Activated CD4-positive, alpha-beta T cell treated with anti-CD3 and anti-CD28 coated beads, Interleukin-2, amount 10 ng/mL, durations not matched to agents 7 days and 5 days (primary cell): ENCODE measurements around the gene SGK2. TPM values are rescaled to one million over a fixed set of nuclear protein-coding genes. Genes with fewer than 3 reads are reported as not detected.

Source experiments
- CTCF ChIA-PET: fragments of 350-600 bp; sonication (Branson Sonifier 250); formaldehyde crosslinking; loops from one replicate; lab custom pipeline; 2021; ENCODE audit warnings: antibody characterized with exemption; lab: Charles Lee
- POLR2A ChIA-PET: fragments of 350-600 bp; sonication (Branson Sonifier 250); formaldehyde crosslinking; loops from one replicate; lab custom pipeline; 2021; ENCODE audit warnings: antibody characterized with exemption; lab: Charles Lee
- DNase-seq: peaks from one replicate; pipeline ENCODE4 v3.0.0-alpha.2; 2020
- H3K27ac Mint-ChIP-seq: one replicate; pipeline ENCODE4 v1.8.0; 2021; ENCODE audit warnings: mild to moderate bottlenecking, moderate library complexity, mixed read lengths
- H3K27me3 Mint-ChIP-seq: one replicate; pipeline ENCODE4 v1.8.0; 2021; ENCODE audit warnings: mixed read lengths
- H3K36me3 Mint-ChIP-seq: one replicate; pipeline ENCODE4 v1.8.0; 2021; ENCODE audit warnings: low read depth, mixed read lengths
- H3K4me1 Mint-ChIP-seq: one replicate; pipeline ENCODE4 v1.8.0; 2021; ENCODE audit warnings: mixed read lengths
- H3K4me3 Mint-ChIP-seq: one replicate; pipeline ENCODE4 v1.8.0; 2021; ENCODE audit warnings: mild to moderate bottlenecking, moderate library complexity, mixed read lengths
- H3K9me3 Mint-ChIP-seq: one replicate; pipeline ENCODE4 v1.8.0; 2021; ENCODE audit warnings: mixed read lengths
- total RNA-seq, 2 experiments: library from RNA; stranded (reverse); gene quantifications; one replicate each; pipeline ENCODE4 v1.2.3, GENCODE V29; 2021

SGK2 gene
- total RNA-seq, 2 experiments from 2014 or later, result 0.37 to 0.40 TPM

DNA sequence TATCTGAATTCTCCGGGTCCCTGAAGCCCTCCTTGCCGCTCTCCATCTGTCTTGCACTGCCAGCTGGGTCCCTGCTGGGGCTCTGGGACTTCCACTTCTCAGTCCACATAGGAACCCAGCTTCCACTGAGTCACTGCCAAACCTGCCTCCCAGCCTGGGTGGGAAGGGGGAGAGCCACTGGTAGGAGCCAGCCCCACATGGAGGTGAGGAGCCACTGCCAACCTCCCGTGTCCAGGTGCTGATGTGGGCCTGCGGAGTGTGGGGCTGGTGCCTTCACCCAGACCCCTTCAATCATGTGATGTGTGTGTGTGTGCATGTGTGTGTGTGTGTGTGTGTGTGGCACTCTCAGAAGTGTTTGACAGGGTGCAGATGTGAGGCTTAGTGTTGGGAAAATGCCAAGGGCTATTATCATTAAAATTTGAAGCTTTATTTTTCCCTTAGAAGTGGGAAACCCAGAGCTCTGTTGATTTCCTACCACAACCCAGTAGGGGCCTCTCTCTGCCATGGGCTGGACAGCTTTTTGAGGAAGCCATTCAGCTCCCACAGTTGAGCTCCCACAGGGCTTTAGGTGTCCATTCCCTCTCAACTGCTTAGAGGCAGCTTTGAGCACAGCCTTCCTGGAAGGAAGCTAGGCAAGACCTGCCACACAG lies 9.3 kb upstream of the SGK2 start:
- Mint-ChIP-seq H3K27ac (no peak overlapping the region), H3K9me3 (peaks cover 4% of the 10 kb centered on the region), H3K27me3 (no peaks in the 10 kb centered on the region), H3K36me3 (peaks cover 3% of the 10 kb centered on the region), H3K4me3 (no peak overlapping the region), H3K4me1 (no peaks in the 10 kb centered on the region)
- no peak for DNase-seq
- ChIA-PET CTCF (interaction anchor here (1.2 kb wide), 1 partner anchor 11 kb away, joined by 4 read pairs; no protein-coding TSS in a partner anchor), POLR2A (no interaction called here)

DNA sequence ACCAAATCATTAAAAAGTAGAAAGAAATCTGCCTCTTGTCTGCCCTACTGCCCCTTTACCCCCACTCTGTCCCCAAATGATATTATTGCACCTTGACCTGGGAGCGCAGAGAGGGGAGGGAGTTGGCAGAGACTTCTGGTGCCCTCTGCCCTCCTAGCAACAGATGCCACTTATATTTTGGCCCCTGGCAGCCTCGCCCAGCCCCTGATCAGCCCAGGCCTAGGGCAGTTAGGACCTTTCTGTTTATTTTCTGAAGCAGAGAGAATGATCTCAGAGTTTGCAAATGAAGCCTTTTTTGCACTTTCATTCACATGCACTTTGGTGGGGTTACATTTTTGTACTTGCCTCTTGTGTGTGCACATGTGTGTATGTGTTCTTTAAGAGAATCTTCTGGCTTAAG lies 8.4 kb upstream of the SGK2 start:
- H3K4me3 Mint-ChIP-seq, result no peak overlapping the region
- no peak overlapping the region for H3K27ac Mint-ChIP-seq
- H3K4me1 Mint-ChIP-seq, result no peaks in the 10 kb centered on the region
- DNase-seq, result no peak
- H3K27me3 Mint-ChIP-seq, result no peaks in the 10 kb centered on the region
- CTCF ChIA-PET, result interaction anchor here (0.7 to 1.2 kb wide), 3 partner anchors 12 to 75 kb away, joined by 3 to 4 read pairs (median 3); no protein-coding TSS in a partner anchor
- POLR2A ChIA-PET, result no interaction called here
- peaks cover 4% of the 10 kb centered on the region for H3K9me3 Mint-ChIP-seq
- H3K36me3 Mint-ChIP-seq, result peaks cover 3% of the 10 kb centered on the region

GRCh38 chr20:43554369-43554768 lies 4.5 kb upstream of the SGK2 start:
- no peak for DNase-seq
- no peaks in the 10 kb centered on the region for H3K27me3 Mint-ChIP-seq
- POLR2A ChIA-PET, result no interaction called here
- no peaks in the 10 kb centered on the region for H3K36me3 Mint-ChIP-seq
- no peak overlapping the region for H3K4me3 Mint-ChIP-seq
- H3K9me3 Mint-ChIP-seq, result no peaks in the 10 kb centered on the region
- no peaks in the 10 kb centered on the region for H3K4me1 Mint-ChIP-seq
- no peak overlapping the region for H3K27ac Mint-ChIP-seq
- CTCF ChIA-PET, result no interaction called here

DNA sequence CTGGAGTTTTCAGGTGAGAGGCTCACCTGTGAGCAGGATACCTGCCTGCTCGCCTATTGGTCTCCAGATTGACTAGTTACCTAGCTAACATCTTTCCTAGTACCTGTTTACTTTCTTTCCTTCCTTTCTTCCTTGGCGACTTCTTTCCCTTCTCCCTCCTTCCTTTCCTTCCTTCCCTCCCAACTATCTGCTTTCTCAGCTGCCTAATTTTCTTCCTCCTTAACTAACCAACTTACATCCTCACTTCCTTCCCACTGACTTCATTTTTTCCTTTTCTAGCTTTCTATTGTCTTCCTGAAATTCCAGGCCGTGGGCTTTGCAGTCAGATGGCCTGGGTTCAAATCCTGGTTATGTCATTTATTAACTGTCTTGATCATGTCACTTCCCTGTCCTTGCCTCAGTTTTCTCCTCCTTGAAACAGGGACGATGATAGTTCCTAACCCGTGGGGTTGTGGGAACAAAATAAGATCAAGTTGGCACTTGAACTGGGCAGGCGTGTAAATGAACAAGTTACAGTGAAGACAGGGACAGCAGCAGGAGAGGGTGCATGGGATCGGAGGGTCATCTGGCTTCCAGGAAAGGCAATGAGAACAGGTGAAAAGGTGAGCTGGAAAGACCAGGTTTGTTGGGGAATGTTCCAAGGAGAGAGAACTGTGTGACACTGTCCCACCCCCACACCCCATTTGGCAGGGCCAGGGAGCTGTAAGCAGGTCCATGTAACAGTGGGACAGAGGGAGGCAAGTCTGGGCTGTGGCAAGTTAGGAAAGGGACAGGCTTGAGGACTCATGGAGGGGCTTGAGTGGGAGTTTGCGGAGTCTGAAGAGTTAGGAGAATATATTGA lies 540 bp downstream of the SGK2 start:
- H3K4me1 Mint-ChIP-seq, result no peaks in the 10 kb centered on the region
- no peaks in the 10 kb centered on the region for H3K36me3 Mint-ChIP-seq
- no peaks in the 10 kb centered on the region for H3K27me3 Mint-ChIP-seq
- no peak for DNase-seq
- H3K9me3 Mint-ChIP-seq, result no peaks in the 10 kb centered on the region
- H3K4me3 Mint-ChIP-seq, result no peak overlapping the region
- ChIA-PET POLR2A (no interaction called here), CTCF (interaction anchor here (0.5 to 1.8 kb wide), 2 partner anchors 20 to 100 kb away, joined by 3 to 4 read pairs; no protein-coding TSS in a partner anchor)
- H3K27ac Mint-ChIP-seq, result no peak overlapping the region

- no peak for DNase-seq
- no peak overlapping the region for H3K27ac Mint-ChIP-seq
- CTCF ChIA-PET, result interaction anchor here (0.6 kb wide), 1 partner anchor 85 kb away, joined by 4 read pairs; no protein-coding TSS in a partner anchor
- H3K4me1 Mint-ChIP-seq, result no peaks in the 10 kb centered on the region
- POLR2A ChIA-PET, result no interaction called here
- H3K36me3 Mint-ChIP-seq, result no peaks in the 10 kb centered on the region
- H3K4me3 Mint-ChIP-seq, result no peak overlapping the region
- no peaks in the 10 kb centered on the region for H3K27me3 Mint-ChIP-seq
- no peaks in the 10 kb centered on the region for H3K9me3 Mint-ChIP-seq
Measured at GRCh38 chr20:43560974-43561373, 2.1 kb downstream of the SGK2 start.

DNA sequence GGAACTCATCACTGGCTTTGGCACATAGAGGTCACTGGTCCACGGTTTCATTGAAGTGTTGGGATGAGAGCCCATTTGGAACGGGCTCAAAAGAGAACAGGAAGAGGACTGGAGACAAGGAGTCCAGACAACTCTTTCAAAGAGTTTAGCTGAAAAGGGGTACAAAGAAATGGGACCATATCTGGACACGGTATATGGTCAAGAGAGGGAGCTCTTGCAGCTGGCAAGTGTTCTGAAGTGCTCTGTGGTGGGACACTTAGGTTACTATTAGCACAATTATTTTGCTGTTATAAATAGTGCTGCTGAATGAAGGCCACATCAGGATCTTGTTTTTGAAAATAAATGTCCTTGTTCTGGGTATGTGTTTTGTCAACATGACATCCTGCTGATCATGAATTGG lies 4.6 kb downstream of the SGK2 start:
- Mint-ChIP-seq H3K27ac (no peak overlapping the region), H3K4me1 (no peaks in the 10 kb centered on the region), H3K27me3 (no peaks in the 10 kb centered on the region), H3K4me3 (no peak overlapping the region), H3K36me3 (no peaks in the 10 kb centered on the region), H3K9me3 (no peaks in the 10 kb centered on the region)
- CTCF ChIA-PET, result interaction anchor here (0.6 kb wide), 1 partner anchor 19 kb away, joined by 3 read pairs; no protein-coding TSS in a partner anchor
- DNase-seq, result no peak
- POLR2A ChIA-PET, result no interaction called here

GRCh38 chr20:43563991-43564390 lies 5.2 kb downstream of the SGK2 start:
- H3K27me3 Mint-ChIP-seq, result no peaks in the 10 kb centered on the region
- POLR2A ChIA-PET, result no interaction called here

GRCh38 chr20:43564455-43564854 lies 5.6 kb downstream of the SGK2 start:
- no peak for DNase-seq
- Mint-ChIP-seq H3K4me3 (no peak overlapping the region), H3K4me1 (no peaks in the 10 kb centered on the region), H3K27ac (no peak overlapping the region), H3K9me3 (no peaks in the 10 kb centered on the region), H3K36me3 (no peaks in the 10 kb centered on the region), H3K27me3 (no peaks in the 10 kb centered on the region)
- POLR2A ChIA-PET, result no interaction called here
- CTCF ChIA-PET, result interaction anchor here (1.0 kb wide), 1 partner anchor 18 kb away, joined by 3 read pairs; no protein-coding TSS in a partner anchor

More at GRCh38 chr20:43563991-43564390, 5.2 kb downstream of the SGK2 start:
- no peaks in the 10 kb centered on the region for H3K36me3 Mint-ChIP-seq
- H3K9me3 Mint-ChIP-seq, result no peaks in the 10 kb centered on the region
- CTCF ChIA-PET, result no interaction called here
- no peaks in the 10 kb centered on the region for H3K4me1 Mint-ChIP-seq
- no peak for DNase-seq
- H3K27ac Mint-ChIP-seq, result no peak overlapping the region
- no peak overlapping the region for H3K4me3 Mint-ChIP-seq

GRCh38 chr20:43564993-43565757 lies 6.3 kb downstream of the SGK2 start:
- no peak for DNase-seq
- POLR2A ChIA-PET, result no interaction called here
- H3K27ac Mint-ChIP-seq, result no peak overlapping the region
- no peaks in the 10 kb centered on the region for H3K27me3 Mint-ChIP-seq
- CTCF ChIA-PET, result interaction anchor here (1.0 kb wide), 1 partner anchor 19 kb away, joined by 3 read pairs; no protein-coding TSS in a partner anchor
- H3K36me3 Mint-ChIP-seq, result no peaks in the 10 kb centered on the region
- no peaks in the 10 kb centered on the region for H3K9me3 Mint-ChIP-seq
- H3K4me1 Mint-ChIP-seq, result no peaks in the 10 kb centered on the region
- H3K4me3 Mint-ChIP-seq, result no peak overlapping the region

DNA sequence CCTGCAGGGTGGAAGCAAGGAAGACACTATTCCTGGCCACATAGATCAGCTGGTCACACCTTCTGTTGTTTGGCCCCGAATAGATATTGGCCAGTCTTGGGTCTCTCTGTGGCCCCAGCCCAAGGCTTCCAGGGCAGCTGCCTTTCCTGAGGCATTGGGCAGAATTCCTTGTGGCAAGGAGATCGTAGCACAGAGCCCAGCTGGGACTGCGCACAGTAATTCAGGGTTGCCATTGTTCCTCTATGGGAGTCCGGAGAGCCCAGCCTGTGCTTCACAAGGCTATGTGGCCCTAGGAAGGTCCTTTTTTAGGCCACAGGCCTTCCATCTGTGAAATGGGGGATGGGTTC lies 6.9 kb downstream of the SGK2 start:
- no peaks in the 10 kb centered on the region for H3K9me3 Mint-ChIP-seq
- no peak overlapping the region for H3K27ac Mint-ChIP-seq

DNA sequence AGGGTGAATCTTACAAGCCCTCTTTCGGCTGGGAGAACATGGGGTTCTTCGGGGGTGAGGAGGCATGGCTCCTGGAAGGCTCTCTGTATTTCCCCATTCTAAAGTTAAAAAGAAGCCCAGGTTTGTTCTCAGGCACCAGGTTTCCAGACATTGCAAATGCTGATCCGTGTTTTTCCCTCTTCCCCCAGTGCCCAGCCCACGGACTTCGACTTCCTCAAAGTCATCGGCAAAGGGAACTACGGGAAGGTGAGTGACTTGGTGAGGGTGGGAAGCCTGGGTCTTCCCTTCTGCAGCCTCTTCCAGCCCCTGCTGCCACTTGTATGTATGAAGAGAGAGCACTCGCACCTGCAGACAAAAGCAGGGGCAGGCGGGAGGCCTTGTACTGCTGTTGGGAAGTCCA lies 8.7 kb downstream of the SGK2 start:
- Mint-ChIP-seq H3K4me1 (no peaks in the 10 kb centered on the region), H3K27ac (no peak overlapping the region), H3K9me3 (no peaks in the 10 kb centered on the region), H3K36me3 (no peaks in the 10 kb centered on the region), H3K4me3 (no peak overlapping the region), H3K27me3 (no peaks in the 10 kb centered on the region)
- ChIA-PET POLR2A (no interaction called here), CTCF (no interaction called here)
- no peak for DNase-seq

More for the DNA sequence above, 6.9 kb downstream of the SGK2 start:
- ChIA-PET POLR2A (no interaction called here), CTCF (no interaction called here)
- no peaks in the 10 kb centered on the region for H3K27me3 Mint-ChIP-seq
- H3K4me1 Mint-ChIP-seq, result no peaks in the 10 kb centered on the region
- no peak for DNase-seq
- no peak overlapping the region for H3K4me3 Mint-ChIP-seq
- H3K36me3 Mint-ChIP-seq, result no peaks in the 10 kb centered on the region

GRCh38 chr20:43568706-43569105 lies 9.9 kb downstream of the SGK2 start:
- Mint-ChIP-seq H3K27me3 (no peaks in the 10 kb centered on the region), H3K9me3 (no peaks in the 10 kb centered on the region), H3K4me3 (no peak overlapping the region), H3K4me1 (no peaks in the 10 kb centered on the region), H3K36me3 (no peaks in the 10 kb centered on the region), H3K27ac (no peak overlapping the region)
- ChIA-PET POLR2A (no interaction called here), CTCF (no interaction called here)
- DNase-seq, result no peak
